Measurements from ENCODE around the gene EXOC4.

- TF ChIP-seq CTCF (IDR thresholded peaks at IDR 0.05): no peak
- TF ChIP-seq POLR2A (IDR thresholded peaks at IDR 0.05): no peak
- no peak for TF ChIP-seq POLR2AphosphoS5 (IDR thresholded peaks at IDR 0.05)
These were observed 792.8 kb downstream of the EXOC4 start for GRCh38 chr7:134045716-134046115.
